ENCODE data around the gene PAK4. TPM values are rescaled to one million over a fixed set of nuclear protein-coding genes. Genes with fewer than 3 reads are reported as not detected.

Gene PAK4
- total and polyA plus RNA-seq, 2 of the 13 experiments (the other 11 are each of a cell fraction or from before 2014, with no cell fraction given), result 9.5 to 17.8 TPM

DNA sequence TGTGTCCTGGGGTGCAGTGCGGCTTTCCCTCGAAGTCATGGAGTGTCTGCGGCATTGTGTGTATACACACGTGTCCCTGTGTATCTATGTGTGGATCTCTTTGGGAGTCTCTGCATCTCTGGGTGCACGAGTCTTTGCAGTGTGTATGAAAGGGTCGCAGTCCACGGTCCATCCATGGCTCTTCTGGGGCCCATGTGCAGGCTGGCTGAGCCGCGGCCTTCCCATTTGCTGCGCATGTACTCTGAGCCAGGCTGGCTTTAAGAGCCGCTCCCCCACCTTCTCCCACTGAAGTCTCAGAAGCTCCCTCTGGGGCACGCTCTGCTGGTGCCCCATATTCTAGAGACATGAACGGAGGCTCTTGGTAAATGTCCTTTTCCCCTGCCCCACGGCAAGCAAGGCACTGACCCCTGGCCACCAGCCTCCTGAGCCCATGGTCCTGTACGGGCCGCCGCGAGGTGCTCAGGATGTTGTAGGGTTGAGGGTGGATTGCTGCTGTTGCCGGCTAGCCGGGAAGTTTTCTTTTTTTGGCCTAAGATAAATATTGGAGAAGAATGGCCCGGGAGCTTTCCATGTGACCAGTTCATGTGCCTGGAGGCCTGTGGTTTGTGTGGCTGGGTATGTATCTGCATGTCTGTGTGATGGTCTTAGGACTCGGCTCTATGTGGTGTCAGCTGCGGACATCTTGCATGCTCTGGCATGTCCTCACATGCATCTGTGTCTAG lies 31.9 kb downstream of the PAK4 start (continued):
- TF ChIP-seq KLF15 (CRISPR knock-in tag; IDR thresholded peaks at IDR 0.05; ENCODE audit: borderline replicate concordance), result no peak
- TF ChIP-seq, protein P1, sequence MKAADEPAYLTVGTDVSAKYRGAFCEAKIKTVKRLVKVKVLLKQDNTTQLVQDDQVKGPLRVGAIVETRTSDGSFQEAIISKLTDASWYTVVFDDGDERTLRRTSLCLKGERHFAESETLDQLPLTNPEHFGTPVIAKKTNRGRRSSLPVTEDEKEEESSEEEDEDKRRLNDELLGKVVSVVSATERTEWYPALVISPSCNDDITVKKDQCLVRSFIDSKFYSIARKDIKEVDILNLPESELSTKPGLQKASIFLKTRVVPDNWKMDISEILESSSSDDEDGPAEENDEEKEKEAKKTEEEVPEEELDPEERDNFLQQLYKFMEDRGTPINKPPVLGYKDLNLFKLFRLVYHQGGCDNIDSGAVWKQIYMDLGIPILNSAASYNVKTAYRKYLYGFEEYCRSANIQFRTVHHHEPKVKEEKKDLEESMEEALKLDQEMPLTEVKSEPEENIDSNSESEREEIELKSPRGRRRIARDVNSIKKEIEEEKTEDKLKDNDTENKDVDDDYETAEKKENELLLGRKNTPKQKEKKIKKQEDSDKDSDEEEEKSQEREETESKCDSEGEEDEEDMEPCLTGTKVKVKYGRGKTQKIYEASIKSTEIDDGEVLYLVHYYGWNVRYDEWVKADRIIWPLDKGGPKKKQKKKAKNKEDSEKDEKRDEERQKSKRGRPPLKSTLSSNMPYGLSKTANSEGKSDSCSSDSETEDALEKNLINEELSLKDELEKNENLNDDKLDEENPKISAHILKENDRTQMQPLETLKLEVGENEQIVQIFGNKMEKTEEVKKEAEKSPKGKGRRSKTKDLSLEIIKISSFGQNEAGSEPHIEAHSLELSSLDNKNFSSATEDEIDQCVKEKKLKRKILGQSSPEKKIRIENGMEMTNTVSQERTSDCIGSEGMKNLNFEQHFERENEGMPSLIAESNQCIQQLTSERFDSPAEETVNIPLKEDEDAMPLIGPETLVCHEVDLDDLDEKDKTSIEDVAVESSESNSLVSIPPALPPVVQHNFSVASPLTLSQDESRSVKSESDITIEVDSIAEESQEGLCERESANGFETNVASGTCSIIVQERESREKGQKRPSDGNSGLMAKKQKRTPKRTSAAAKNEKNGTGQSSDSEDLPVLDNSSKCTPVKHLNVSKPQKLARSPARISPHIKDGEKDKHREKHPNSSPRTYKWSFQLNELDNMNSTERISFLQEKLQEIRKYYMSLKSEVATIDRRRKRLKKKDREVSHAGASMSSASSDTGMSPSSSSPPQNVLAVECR (CRISPR knock-in tag; IDR thresholded peaks at IDR 0.05; ENCODE audit: borderline replicate concordance), result peak; percentile 29; the same call in 1 of the 2 replicates
- no peak for TF ChIP-seq SPEN (CRISPR knock-in tag; IDR thresholded peaks at IDR 0.05; ENCODE audit: low read depth)
- TF ChIP-seq CCAR2 (optimal IDR thresholded peaks at IDR 0.05; ENCODE audit: low read depth, low read length), result no peak
- TF ChIP-seq, protein P2, sequence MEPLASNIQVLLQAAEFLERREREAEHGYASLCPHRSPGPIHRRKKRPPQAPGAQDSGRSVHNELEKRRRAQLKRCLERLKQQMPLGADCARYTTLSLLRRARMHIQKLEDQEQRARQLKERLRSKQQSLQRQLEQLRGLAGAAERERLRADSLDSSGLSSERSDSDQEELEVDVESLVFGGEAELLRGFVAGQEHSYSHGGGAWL (CRISPR knock-in tag; IDR thresholded peaks at IDR 0.05), result no peak
- peak; percentile 69 for TF ChIP-seq ZNF687 (CRISPR knock-in tag; IDR thresholded peaks at IDR 0.05)
- TF ChIP-seq ZNF574 (CRISPR knock-in tag; IDR thresholded peaks at IDR 0.05), result peak; percentile 23; the same call in 1 of the 2 replicates
- peak; percentile 31; the same call in 1 of the 2 replicates for TF ChIP-seq HOXA3 (CRISPR knock-in tag; IDR thresholded peaks at IDR 0.05)
- TF ChIP-seq ZNF703 (CRISPR knock-in tag; IDR thresholded peaks at IDR 0.05; ENCODE audit: borderline replicate concordance), result no peak
- TF ChIP-seq NCOA1 (CRISPR knock-in tag; IDR thresholded peaks at IDR 0.05), result peak; percentile 38; the same call in 1 of the 2 replicates
- TF ChIP-seq, protein P3, sequence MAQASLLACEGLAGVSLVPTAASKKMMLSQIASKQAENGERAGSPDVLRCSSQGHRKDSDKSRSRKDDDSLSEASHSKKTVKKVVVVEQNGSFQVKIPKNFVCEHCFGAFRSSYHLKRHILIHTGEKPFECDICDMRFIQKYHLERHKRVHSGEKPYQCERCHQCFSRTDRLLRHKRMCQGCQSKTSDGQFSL (CRISPR knock-in tag; IDR thresholded peaks at IDR 0.05), result peak; percentile 40; the same call in 1 of the 2 replicates
- peak; percentile 48 for TF ChIP-seq MAX (IDR thresholded peaks at IDR 0.05)
- 0 out of 2 replicates have a peak, but pooled peaks have one; percentile 13 for TF ChIP-seq SALL1 (CRISPR knock-in tag; IDR thresholded peaks at IDR 0.05)
- no peak for TF ChIP-seq ZNF446 (CRISPR knock-in tag; IDR thresholded peaks at IDR 0.05)
- no peak for TF ChIP-seq NR2C2 (CRISPR knock-in tag; IDR thresholded peaks at IDR 0.05; ENCODE audit: borderline replicate concordance)
- TF ChIP-seq HMG20A (CRISPR knock-in tag; IDR thresholded peaks at IDR 0.05; ENCODE audit: borderline replicate concordance), result no peak

Data from HepG2 (cell line).